GM12872 (cell line): Measurements from ENCODE around the gene TRAF3IP3.

Source experiments
- CTCF ChIP-seq: IDR thresholded peaks from 3 replicates; pipeline ENCODE4 v1.5.1; 2011; ENCODE audit warnings: low read depth, mild to moderate bottlenecking, low read length, moderate library complexity; ENCODE audit not compliant: insufficient read depth

Gene TRAF3IP3

GRCh38 chr1:209822706-209823105 lies 66.9 kb downstream of the TRAF3IP3 start:
- TF ChIP-seq CTCF: no peak

GRCh38 chr1:209823143-209824041 lies 67.5 kb downstream of the TRAF3IP3 start:
- TF ChIP-seq CTCF: peak; percentile 72

- TF ChIP-seq CTCF: no peak
Observed at GRCh38 chr1:209825591-209826434, 70.0 kb downstream of the TRAF3IP3 start.

GRCh38 chr1:209827384-209828262 lies 71.8 kb downstream of the TRAF3IP3 start, which contains the start of gene UTP25:
TSS of gene UTP25 (plus strand) at chr1:209827972. CDS start at chr1:209828064, 92 bp downstream.
- TF ChIP-seq CTCF: peak; percentile 79

DNA sequence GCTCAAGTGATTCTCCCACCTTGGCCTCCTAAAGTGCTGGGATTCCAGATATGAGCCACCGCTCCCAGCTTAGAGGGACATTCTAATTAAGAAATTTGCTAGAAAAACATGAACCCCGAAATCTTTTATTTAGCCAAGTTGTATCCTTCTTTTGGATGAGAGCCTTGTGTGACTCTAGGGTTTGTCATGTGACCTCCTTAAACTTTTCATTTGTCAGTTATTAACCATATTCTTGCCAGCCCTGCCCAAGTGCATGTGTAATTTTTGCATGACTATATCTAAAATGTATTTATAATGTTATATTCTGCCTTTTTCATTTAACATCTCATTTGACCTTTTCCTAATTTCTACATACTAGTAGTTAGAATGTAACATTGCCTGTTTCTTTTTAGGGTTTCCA lies 73.9 kb downstream of the TRAF3IP3 start:
- TF ChIP-seq CTCF: no peak

- no peak for TF ChIP-seq CTCF
Observed at GRCh38 chr1:209830722-209831121, 74.9 kb downstream of the TRAF3IP3 start.

- no peak for TF ChIP-seq CTCF
Observed at GRCh38 chr1:209831615-209832014, 75.8 kb downstream of the TRAF3IP3 start.
